Lung microvascular endothelial cell (primary cell): ENCODE measurements around the gene CEP57L1. TPM values are rescaled to one million over a fixed set of nuclear protein-coding genes. Genes with fewer than 3 reads are reported as not detected.
"Not testable (repeated sequence)": the region's sequence is repeated elsewhere in the genome, so short reads cannot be mapped to it uniquely, and the experiment has no call there.

ENCODE experiments used
- DNase-seq, 2 donors: peaks; one replicate each; pipeline versions ENCODE4 v3.0.0 to v3.0.0-alpha.2; 2010; ENCODE audit warnings: low read depth in 2 of 2
- total RNA-seq: library from RNA; depleted of rRNA; stranded (reverse); fragments of >200 nt; gene quantifications from 2 replicates; pipeline ENCODE4 v1.2.1, GENCODE V29; 2014

The CEP57L1 gene
- total RNA-seq, 1 donor from 2014 or later = 11.1 TPM

DNA sequence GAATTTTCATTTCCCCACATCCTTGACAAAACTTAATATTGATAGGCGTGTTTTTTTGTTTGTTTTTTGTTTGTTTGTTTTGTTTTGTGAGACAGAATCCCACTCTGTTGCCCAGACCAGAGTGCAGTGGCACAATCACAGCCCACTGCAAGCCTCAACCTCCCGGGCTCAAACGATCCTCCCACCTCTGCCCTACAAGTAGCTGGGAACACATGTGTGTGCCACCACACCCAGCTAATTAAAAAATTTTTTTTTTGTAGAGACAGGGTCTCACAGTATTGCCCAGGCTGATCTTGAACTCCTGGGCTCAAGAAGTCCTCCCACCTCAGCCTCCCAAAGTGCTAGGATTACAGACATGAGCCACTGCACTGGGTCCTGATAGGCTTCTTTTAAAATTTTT is 9.2 kb downstream of the CEP57L1 start:
- no peak for DNase-seq

DNA sequence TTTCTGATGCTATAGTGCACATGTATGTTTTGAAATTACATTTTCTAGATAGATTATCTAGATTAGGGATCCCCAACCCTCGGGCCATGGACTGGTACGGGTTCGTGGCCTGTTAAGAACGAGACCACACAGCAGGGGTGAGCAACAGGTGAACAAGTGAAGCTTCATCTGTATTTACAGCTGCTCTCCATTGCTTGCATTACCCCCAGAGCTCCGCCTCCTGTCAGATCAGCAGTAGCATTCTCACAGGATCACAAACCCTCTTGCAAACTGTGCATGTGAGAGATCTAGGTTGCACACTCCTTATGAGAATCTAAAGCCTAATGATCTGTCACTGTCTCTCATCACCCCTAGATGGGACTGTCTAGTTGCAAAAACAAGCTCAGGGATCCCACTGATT is 10.4 kb downstream of the CEP57L1 start:
- DNase-seq = no peak

DNA sequence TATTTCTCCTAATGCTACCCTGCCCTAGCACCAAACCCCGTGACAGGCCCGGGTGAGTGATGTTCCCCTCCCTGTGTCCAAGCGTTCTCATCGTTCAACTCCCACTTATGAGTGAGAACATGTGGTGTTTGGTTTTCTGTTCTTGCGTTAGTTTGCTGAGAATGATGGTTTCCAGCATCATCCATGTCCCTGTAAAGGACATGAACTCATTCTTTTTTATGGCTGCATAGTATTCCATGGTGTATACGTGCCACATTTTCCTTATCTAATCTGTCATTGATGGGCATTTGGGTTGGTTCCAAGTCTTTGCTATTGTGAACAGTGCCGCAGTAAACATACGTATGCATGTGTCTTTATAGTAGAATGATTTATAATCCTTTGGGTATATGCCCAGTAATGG is 14.4 kb downstream of the CEP57L1 start:
- not testable (repeated sequence) for DNase-seq

DNA sequence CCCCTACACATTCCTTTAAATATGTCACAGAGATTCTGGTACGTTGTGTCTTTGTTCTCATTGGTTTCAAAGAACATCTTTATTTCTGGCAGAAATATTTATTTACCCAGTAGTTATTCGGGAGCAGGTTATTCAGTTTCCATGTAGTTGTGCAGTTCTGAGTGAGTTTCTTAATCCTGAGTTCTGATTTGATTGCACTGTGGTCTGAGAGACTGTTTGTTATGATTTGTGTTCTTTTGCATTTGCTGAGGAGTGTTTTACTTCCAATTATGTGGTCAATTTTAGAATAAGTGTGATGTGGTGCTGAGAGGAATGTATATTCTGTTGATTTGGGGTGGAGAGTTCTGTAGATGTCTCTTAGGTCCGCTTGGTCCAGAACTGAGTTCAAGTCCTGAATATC is 17.4 kb downstream of the CEP57L1 start:
- not testable (repeated sequence) for DNase-seq

DNA sequence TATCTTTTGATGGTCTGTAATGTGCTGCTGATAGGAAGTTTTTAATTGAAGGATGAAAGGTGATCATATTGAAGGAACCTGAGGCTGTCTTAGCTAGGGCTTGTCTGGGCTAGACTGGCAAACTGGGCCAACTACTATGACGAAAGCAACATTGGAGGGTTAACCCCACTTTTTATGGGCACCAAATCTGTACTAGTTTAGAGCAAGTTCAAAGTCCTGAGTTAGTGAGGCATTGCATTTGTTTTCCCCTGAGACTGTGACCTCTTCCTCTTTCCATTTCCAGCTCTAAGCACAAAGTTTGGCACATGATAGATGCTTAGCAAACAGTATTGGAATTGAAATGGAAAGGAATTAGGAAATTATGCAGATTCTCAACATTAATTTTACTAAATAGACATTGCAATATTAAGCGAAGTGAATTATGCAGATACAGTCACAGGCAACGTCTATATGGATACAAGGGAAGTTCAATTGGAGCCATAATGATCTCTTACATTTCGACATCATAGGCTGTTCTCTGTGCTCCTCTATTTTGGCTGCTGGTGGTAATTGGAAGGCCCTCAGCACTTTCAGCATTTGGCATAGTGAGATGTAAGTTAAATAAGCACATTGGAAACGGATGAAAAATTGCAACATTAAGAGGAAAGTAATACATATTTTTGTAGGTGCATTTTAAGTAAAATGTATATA is 22.2 kb downstream of the CEP57L1 start:
- no peak for DNase-seq

DNA sequence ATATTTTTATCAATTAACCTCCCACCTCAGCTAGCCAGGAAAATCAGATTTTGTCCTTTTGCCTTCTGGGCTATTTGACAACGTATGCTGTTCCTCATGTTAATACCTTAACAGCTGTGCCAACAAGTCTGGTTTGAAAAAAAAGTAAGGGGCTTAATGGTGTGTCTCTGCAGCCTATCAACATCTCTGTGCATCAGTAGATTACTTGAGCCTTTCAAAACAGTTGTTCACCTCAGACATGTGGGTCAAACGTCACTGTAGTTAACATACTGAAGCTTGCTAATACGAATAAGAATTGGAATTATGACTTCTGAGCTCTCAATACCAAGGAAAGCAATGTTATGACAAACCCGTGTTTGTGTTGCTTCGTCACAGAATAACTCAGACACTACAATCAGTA is 23.0 kb downstream of the CEP57L1 start:
- DNase-seq = no peak

DNA sequence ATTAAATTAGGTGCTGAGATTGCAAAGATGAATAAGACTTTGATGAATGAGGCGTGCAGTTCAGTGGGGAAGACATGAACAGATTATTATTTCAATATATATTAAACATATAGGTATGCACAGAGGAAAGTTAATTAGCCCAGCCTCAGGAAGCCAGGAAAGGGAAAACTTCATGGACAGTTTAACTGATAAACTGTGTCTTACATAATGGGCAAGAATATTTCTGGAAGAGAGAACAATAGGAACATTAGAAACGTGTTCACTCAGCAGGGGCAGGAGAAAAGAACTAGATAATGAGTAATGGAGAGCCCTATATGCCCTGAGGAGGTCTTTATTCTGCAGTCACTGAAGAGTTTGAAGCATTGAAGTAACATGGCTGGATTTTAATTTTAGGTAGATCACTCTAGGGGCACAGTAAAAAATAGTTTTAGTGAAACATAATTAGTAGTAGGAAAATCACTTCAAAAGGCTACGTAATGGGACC is 23.6 kb downstream of the CEP57L1 start:
- peak in 1 of 2 donors; percentile 16 for DNase-seq

DNA sequence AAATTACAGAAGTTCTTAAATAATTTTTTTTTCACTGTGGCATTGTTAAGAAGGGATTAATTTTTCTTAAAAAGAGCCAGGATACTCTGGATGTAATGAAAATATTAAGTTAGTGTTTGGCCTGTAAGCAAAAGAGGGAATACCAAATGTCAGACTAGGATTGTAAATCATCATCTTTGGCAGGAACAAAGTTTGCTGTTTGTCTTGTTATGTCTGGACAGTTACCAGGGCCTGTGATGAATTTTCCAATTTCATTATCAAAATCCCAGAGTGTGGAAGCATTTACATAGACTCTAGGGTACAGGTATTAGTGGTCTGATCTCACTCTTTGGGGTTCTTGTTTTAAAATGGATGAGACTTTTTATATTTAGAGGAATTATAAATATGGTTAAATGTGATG is 26.1 kb downstream of the CEP57L1 start:
- peak; percentile 30 to 86 for DNase-seq

DNA sequence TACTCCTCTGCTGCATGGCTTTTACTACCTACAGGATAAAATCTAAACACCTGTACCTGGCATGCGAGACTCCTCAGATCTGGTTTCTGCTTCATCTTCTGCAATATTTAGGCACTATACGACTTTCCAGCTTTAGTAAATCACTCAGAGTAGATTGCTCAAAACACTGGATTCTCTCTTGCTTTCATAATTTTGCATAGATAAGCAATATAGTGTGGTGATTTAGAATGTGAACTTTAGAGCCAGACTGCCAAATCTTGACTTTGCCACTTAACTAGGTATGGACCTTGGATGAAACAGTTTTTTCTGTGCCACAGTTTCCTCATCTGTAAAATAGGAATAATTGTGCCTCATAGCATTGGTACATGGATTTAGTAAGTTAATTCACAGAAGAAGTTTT is 28.9 kb downstream of the CEP57L1 start:
- no peak for DNase-seq

DNA sequence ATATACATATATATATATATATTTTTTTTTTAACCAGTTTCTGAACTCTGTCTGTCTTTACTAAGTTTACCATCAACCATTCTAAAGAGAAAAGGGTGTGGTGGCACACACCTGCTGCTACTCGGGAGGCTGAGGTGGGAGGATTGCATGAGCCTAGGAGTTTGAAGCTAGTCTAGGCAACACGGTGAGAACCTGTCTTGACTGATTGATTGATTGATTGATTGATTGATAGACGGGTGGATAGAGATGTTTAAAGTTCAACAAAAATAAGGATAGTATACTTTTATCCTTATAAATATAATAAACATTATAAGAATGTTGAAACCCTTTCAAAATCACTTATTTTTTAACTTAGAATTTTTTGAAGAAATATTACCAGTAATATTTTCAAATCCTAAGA is 30.2 kb downstream of the CEP57L1 start:
- DNase-seq = no peak

DNA sequence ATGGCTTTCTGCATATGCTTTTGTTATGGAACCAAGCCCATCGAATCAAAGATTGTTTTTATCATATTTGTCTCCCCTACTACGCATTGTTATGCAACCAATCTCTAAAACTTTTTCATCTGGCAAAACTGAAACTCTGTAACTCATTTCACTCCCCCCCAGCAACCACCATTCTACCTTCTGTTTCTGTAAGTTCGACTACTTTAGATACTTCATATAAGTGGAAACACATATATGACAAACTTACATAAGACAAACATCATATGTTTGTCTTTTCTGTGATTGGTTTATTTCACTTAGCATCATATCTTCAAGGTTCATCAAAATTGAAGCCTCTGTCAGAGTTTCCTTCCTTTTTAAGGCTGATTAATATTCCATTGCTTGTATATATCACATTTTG is 34.8 kb downstream of the CEP57L1 start:
- no peak for DNase-seq

DNA sequence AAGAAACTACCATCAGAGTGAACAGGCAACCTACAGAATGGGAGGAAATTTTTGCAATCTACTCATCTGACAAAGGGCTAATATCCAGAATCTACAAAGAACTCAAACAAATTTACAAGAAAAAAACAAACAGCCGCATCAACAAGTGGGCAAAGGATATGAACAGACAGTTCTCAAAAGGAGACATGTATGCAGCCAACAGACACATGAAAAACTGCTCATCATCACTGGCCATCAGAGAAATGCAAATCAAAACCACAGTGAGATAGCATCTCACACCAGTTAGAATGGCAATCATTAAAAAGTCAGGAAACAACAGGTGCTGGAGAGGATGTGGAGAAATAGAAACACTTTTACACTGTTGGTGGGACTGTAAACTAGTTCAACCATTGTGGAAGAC is 40.3 kb downstream of the CEP57L1 start:
- not testable (repeated sequence) for DNase-seq

DNA sequence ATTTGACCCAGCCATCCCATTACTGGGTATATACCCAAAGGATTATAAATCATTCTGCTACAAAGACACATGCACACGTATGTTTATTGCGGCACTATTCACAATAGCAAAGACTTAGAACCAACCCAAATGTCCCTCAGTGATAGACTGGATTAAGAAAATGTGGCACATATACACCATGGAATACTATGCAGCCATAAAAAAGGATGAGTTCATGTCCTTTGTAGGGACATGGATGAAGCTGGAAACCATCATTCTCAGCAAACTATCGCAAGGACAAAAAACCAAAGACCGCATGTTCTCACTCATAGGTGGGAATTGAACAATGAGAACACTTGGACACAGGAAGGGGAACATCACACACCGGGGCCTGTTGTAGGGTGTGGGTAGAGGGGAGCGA is 40.7 kb downstream of the CEP57L1 start:
- DNase-seq = not testable (repeated sequence)

DNA sequence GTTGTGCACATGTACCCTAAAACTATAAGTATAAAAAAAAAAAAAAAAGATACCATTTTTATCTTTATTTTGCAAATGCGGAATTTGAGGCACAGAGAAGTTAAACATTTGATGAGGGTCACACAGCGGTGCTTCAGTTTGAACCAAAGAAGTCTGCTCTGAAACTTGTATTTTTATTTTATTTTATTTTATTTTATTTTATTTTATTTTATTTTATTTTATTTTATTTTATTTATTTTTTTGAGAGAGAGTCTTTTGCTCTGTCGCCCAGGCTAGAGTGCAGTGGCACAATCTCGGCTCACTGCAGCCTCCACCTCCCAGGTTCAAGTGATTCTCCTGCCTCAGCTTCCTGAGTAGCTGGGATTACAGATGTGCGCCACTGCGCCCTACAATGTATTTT is 41.2 kb downstream of the CEP57L1 start:
- DNase-seq = not testable (repeated sequence)

DNA sequence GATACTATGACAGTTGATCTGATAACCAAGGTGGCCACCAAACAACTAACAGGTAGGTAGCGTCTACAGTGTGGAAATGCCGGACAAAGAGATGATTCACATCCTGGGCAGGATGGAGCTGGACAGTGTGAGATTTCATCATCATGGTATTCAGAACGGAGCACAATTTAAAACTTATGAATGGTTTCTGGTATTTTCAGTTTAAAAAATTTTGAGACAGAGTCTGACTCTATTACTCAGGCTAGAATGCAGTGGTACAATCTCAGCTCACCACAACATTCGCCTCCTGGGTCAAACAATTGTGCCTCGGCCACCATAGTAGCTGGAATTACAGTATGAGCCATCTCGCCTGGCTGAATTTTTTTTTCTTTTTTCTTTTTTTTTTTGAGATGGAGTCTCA is 43.8 kb downstream of the CEP57L1 start:
- peak; percentile 74 to 76 for DNase-seq

DNA sequence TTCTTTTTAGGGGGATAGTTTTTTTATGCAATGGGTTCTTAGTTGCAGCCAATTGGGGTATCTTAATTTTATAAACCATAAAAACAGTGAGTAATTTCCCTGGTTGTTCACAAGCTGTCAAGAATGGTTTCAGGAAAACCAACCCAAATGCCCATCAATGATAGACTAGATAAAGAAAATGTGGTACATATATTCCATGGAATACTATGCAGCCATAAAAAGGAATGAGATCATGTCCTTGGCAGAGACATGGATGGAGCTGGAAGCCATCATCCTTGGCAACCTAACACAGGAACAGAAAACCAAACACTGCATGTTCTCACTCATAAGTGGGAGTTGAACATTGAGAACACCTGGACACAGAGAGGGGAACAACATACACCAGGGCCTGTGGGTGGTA is 46.8 kb downstream of the CEP57L1 start:
- DNase-seq = not testable (repeated sequence)

DNA sequence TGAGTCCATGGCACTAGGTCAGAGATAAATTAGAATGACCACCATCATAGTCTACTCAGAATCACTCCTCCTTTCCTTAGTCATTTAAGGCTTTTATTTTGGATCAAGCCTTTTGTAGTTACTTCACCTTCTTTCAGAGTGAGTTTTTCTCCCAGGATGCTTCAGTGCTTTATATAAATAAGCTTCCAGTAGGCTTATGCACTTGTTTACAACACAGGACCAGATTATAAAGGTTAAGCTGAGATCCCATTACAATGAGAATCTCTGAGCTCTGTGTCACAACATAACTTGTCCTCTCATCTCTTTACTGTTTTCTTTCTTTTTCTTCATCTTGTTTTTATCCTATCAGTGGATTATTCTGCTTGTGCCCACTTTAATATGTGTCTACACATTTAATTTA is 47.9 kb downstream of the CEP57L1 start:
- DNase-seq = no peak

DNA sequence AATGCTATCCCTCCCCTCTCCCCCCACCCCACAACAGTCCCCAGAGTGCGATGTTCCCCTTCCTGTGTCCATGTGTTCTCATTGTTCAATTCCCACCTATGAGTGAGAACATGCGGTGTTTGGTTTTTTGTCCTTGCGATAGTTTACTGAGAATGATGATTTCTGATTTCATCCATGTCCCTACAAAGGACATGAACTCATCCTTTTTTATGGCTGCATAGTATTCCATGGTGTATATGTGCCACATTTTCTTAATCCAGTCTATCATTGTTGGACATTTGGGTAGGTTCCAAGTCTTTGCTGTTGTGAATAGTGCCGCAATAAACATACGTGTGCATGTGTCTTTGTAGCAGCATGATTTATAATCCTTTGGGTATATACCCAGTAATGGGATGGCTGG is 52.9 kb downstream of the CEP57L1 start:
- DNase-seq = not testable (repeated sequence)

DNA sequence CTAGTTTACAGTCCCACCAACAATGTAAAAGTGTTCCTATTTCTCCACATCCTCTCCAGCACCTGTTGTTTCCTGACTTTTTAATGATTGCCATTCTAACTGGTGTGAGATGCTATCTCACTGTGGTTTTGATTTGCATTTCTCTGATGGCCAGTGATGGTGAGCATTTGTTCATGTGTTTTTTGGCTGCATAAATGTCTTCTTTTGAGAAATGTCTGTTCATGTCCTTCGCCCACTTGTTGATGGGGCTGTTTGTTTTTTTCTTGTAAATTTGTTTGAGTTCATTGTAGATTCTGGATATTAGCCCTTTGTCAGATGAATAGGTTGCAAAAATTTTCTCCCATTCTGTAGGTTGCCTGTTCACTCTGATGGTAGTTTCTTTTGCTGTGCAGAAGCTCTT is 53.4 kb downstream of the CEP57L1 start:
- not testable (repeated sequence) for DNase-seq

DNA sequence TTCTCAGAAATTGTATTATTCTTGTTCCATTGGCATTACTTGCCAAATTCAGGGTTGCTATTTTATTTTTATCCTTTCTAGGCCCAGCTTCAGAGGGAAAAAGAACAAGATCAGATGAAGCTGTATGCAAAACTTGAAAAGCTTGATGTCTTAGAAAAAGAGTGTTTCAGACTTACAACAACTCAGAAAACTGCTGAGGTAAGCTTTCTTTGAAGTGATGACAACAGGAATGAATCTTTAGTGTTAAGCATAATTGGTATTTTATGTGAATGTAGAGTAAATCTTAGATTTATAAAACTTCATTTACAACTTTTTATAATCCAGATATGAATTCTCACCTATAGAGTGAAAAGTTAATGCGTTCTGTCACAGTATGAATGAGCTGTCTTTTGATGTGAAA is 58.4 kb downstream of the CEP57L1 start:
- DNase-seq = no peak

DNA sequence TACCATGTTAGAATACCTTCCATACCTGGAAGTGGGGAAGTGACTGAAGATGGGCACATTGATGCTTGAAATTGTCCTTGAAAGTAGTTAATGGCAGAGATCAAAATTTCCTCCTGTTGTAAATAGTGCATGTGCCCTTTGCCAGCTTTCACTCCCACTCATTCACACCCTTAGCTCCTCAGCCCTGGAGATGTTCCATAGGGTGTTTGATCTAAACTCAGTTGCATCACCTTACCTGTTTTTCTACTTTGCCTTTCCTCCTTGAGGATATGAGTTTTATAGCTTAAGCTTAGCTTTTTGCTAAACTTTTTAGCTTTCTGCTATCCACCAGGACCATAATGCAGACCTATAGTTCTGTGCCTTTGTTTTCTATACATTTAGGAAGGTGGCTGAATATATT is 69.0 kb downstream of the CEP57L1 start:
- DNase-seq = no peak

DNA sequence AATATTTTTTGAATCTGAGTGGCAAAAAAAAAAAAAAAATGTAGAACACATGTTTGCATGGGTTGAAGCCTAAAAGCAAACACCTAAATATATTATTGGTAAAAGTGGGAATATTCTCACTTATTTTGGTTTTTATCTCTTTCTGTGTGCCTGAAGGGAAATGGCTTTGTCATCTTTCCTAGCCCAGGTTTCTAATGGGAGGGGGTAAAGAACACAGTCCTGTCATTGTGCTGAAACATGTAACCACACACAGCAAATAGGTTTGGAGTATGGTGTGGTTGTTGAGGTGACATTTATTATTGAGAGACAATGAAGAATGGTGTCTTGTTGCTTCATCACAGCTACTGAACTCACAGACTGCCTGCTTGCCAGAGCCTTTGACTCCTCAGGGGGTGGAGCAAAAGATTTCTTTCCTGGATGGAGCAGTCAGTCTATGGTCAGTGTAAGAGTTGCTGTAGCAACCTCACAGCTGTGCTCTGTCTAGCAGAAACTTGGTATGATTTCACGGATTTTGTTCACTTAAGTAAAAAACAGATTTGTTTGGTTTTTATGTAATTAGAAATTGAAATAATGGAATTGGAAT is 70.2 kb downstream of the CEP57L1 start:
- DNase-seq = peak in 1 of 2 donors; percentile 60

DNA sequence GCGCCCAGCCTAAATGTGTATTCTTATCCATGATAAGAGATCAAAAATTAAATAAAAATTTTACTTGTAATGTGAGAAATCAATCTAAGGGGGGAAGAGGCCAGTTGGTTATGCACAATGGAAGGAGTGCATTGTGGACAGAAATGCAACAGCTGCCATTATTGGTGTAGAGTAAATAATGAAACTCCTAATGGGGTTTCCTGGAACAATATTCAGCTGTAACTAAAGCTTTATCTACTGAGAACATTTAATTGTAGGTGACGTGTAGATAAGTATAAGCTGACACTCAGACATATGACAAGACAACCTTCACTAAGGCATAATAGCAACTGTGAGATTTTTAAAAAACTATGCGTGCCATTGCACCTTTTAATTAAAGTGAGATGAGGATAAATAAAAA is 71.4 kb downstream of the CEP57L1 start:
- DNase-seq = no peak
